ENCODE measurements around the gene APOL1. TPM values are rescaled to one million over a fixed set of nuclear protein-coding genes. Genes with fewer than 3 reads are reported as not detected.
"Not testable (repeated sequence)": the region's sequence is repeated elsewhere in the genome, so short reads cannot be mapped to it uniquely, and the experiment has no call there.

Gene APOL1
- total RNA-seq, 1 donor: 10.3 TPM

DNA sequence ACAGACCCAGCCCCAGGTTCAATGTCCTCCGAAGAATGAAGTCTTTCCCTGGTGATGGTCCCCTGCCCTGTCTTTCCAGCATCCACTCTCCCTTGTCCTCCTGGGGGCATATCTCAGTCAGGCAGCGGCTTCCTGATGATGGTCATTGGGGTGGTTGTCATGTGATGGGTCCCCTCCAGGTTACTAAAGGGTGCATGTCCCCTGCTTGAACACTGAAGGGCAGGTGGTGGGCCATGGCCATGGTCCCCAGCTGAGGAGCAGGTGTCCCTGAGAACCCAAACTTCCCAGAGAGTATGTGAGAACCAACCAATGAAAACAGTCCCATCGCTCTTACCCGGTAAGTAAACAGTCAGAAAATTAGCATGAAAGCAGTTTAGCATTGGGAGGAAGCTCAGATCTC, 14.1 kb downstream of the APOL1 start:
- DNase-seq (ENCODE audit: low read depth): no peak
- TF ChIP-seq, protein P1, sequence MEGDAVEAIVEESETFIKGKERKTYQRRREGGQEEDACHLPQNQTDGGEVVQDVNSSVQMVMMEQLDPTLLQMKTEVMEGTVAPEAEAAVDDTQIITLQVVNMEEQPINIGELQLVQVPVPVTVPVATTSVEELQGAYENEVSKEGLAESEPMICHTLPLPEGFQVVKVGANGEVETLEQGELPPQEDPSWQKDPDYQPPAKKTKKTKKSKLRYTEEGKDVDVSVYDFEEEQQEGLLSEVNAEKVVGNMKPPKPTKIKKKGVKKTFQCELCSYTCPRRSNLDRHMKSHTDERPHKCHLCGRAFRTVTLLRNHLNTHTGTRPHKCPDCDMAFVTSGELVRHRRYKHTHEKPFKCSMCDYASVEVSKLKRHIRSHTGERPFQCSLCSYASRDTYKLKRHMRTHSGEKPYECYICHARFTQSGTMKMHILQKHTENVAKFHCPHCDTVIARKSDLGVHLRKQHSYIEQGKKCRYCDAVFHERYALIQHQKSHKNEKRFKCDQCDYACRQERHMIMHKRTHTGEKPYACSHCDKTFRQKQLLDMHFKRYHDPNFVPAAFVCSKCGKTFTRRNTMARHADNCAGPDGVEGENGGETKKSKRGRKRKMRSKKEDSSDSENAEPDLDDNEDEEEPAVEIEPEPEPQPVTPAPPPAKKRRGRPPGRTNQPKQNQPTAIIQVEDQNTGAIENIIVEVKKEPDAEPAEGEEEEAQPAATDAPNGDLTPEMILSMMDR (IDR thresholded peaks at IDR 0.05; ENCODE audit: insufficient read depth, low read length): no peak

DNA sequence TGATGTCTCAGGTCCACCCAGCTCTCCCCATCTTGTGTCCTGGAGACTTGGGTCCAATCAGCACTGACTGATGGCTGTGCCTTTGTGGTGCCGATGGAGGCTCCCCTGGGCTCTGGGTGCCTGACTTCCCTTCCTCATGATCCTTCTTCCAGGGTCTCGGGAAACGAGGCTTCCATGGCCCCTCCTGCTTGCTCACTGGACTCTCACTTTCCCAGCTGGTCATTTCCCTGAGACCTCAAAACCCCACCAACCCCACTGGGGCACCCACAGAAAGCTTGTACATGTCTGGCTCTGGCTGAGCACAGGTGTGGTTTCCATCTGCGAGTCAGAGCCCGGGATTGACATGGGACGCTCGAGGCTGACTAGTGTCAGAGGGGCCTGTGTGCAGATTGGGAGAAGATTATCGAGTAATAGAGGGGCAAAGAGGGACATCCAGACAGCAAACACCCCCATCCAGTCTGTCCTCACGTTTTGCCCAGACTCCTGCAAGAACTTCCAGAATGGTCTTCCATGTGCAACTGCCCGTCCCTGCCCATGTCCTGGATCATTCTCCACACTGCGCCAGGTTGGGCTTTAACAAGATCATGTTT, 15.1 kb downstream of the APOL1 start:
- no peak overlapping the region for H3K4me3 ChIP-seq (ENCODE audit: low read depth, low read length)
- TF ChIP-seq, protein P1 (IDR thresholded peaks at IDR 0.05; ENCODE audit: insufficient read depth, low read length): no peak
- DNase-seq (ENCODE audit: low read depth): no peak

More for the DNA sequence above, 14.1 kb downstream of the APOL1 start:
- no peak overlapping the region for H3K4me3 ChIP-seq (ENCODE audit: low read depth, low read length)

DNA sequence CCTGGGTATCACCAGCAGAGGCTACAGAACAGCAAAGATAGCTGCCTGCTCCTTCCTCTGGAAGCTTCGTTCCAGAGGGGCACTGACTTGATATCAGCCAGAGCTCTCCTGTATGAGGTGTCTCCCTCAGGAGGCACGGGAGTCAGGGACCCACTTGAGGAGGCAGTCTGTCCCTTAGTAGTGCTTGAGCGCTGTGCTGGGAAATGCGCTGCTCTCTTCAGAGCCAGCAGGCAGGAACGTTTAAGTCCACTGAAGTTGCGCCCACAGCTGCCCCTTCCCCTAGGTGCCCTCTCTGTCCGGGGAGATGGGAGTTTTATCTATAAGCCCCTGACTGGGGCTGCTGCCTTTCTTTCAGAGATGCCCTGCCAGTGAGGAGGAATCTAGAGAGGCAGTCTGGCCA, 18.3 kb downstream of the APOL1 start:
- not testable (repeated sequence) for DNase-seq (ENCODE audit: low read depth); H3K4me3 ChIP-seq (ENCODE audit: low read depth, low read length)

DNA sequence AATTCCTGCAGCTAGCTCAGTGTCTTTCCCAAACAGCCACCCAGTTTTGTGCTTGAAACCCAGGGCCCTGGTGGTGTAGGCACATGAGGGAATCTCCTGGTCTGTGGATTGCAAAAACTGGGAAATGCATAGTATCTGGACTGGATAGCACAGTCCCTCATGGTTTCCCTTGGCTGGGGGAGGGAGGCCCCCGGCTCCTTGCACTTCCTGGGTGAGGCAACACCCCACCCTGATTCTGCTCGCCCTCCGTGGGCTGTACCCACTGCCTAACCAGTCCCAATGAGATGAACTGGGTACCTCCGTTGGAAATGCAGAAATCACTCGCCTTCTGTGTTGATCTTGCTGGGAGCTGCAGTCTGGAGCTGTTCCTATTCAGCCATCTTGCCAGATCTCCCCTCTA, 19.0 kb downstream of the APOL1 start:
- DNase-seq (ENCODE audit: low read depth); H3K4me3 ChIP-seq (ENCODE audit: low read depth, low read length): not testable (repeated sequence)

DNA sequence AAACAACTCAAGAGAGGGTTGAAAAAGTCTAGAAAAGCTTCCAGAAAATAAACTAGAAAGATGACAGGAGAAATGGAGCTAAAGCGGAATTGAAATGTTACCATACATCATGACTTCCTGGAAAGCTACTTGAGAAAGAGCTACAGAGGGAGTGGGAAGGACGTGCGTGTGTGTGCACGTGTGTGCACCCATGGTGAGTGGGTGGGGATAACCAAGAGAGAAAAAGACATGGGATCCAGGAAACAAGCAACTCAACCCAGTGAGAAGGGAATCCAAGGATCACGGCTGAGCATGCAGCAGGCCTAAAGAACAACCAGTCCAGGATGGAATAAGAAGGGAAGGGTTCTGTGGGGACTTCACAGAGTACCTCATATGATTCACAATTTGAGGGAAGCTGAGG, 21.6 kb downstream of the APOL1 start:
- no peak overlapping the region for H3K4me3 ChIP-seq (ENCODE audit: low read depth, low read length)
- DNase-seq (ENCODE audit: low read depth): no peak
- TF ChIP-seq, protein P1 (IDR thresholded peaks at IDR 0.05; ENCODE audit: insufficient read depth, low read length): no peak

DNA sequence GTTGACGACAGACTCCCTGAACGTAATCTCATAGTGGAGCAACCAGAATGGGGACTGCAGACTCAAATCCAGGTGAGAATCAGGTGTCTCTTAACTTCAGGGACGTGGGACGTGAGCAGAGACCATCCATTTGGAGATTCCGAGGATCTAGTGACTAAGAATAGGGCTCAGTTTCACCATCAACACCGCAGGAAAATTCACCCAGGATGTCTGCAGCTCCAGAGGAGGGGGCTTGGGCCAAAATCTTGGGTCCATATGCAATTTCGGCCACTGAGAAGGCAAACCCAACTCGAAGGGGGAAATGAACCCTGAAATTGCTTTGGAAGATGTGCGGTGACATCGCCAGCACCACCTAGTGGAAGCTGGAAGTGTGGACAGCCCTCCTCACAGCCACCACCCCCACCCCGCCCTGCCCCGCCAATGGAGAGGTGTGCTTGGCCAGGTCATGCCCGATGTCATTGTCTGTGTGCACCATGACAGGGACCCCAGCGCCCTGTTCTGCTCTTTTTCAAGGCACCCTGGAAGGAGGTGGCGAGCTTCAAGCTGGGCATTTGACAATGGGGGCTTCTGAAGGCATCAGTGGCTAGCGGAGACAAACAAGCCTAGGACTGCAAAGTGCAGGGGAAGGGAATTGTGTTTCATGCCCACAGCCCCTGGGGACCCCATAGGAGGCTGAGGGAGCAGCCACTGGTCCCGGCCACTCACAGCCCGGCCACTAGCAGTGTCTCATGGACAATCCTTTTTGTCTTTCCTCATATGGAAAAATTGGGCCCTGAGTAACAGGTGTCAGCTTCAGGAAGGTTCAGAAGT, 24.8 kb downstream of the APOL1 start:
- H3K4me3 ChIP-seq (ENCODE audit: low read depth, low read length): no peak overlapping the region
- peak; percentile 69 for DNase-seq (ENCODE audit: low read depth)
- TF ChIP-seq, protein P1 (IDR thresholded peaks at IDR 0.05; ENCODE audit: insufficient read depth, low read length): peak; percentile 80

DNA sequence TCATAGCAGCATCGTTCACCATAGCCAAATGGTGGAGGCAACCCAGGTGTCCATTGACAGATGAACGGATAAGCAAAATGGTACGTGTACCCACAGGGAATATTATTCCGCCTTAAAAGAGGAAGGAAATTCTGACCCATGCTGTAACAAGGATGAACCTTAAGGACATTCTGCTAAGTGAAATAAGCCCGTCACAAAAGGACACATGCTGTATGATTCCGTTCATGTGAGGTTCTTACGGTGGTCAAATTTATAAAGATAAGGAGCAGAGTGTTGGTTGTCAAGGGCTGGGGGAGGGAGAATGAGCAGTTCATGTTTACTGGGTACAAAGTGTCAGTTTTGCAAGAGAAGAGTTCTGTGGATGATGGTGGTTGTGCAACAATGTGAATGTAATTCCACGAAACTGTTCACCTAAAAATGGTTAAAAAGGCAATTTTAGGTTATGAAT, 26.3 kb downstream of the APOL1 start:
- H3K4me3 ChIP-seq (ENCODE audit: low read depth, low read length): no peak overlapping the region
- DNase-seq (ENCODE audit: low read depth): no peak
- TF ChIP-seq, protein P1 (IDR thresholded peaks at IDR 0.05; ENCODE audit: insufficient read depth, low read length): no peak

DNA sequence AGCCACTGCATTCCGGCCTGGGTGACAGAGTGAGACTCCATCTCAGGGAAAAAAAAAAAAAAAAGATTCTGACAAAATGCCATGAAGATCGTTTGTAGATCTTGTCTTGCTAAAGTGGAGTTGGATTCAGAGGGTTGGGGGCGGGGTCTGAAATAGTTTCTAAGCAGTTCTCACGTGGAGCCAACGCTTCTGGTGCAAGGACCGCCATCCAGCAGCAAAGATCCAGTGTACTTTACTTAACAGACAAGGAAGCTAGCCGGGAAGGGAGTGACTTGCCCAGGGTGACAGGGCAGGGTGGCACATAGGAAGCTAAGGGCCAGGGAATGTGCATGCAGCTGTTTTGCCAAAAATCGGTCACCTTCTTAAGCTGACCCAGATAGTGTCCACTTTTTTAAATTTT, 27.4 kb downstream of the APOL1 start:
- TF ChIP-seq, protein P1 (IDR thresholded peaks at IDR 0.05; ENCODE audit: insufficient read depth, low read length): no peak
- DNase-seq (ENCODE audit: low read depth): no peak

More for the DNA sequence above, 27.4 kb downstream of the APOL1 start:
- no peak overlapping the region for H3K4me3 ChIP-seq (ENCODE audit: low read depth, low read length)
